Stimulated activated naive B cell treated with anti-CD40 and anti-IgM and Interleukin-4, amounts not matched to agents 10 μg/mL and 1 μg/mL and 100 μg/mL, for 72 hours (primary cell): Measurements from ENCODE around the gene SMOC2.
A peak's percentile ranks its signal among the peaks of the same experiment; 100 is the strongest.
"Not testable (repeated sequence)": the region's sequence is repeated elsewhere in the genome, so short reads cannot be mapped to it uniquely, and the experiment has no call there.

Experiments used
- ATAC-seq, 2 donors: fragments of 150-1000 bp; cut with Tn5 transposase; replicated peaks; 2 replicates each; pipeline ENCODE4 v1.10.0; 2021; ENCODE audit warnings: moderate library complexity in 1 of 2
- DNase-seq: peaks from one replicate; pipeline ENCODE4 v3.0.0; 2021
- H3K27ac Mint-ChIP-seq: one replicate; pipeline ENCODE4 v1.8.0; 2022; ENCODE audit warnings: mild to moderate bottlenecking, mixed read lengths
- H3K27me3 Mint-ChIP-seq, 2 donors: one replicate each; pipeline ENCODE4 v1.8.0; 2022; ENCODE audit warnings: mixed read lengths in 2 of 2
- H3K36me3 Mint-ChIP-seq, 2 donors: one replicate each; pipeline ENCODE4 v1.8.0; 2022; ENCODE audit warnings: mixed read lengths in 2 of 2, mild to moderate bottlenecking in 1 of 2
- H3K4me1 Mint-ChIP-seq, 2 donors: one replicate each; pipeline ENCODE4 v1.8.0; 2022; ENCODE audit warnings: mixed read lengths in 2 of 2, mild to moderate bottlenecking in 1 of 2
- H3K4me3 Mint-ChIP-seq, 2 donors: one replicate each; pipeline ENCODE4 v1.8.0; 2022; ENCODE audit warnings: mild to moderate bottlenecking in 2 of 2, mixed read lengths in 2 of 2, moderate library complexity in 1 of 2
- H3K9me3 Mint-ChIP-seq, 2 donors: one replicate each; pipeline ENCODE4 v1.8.0; 2022; ENCODE audit warnings: mixed read lengths in 2 of 2, mild to moderate bottlenecking in 1 of 2

Gene SMOC2

DNA sequence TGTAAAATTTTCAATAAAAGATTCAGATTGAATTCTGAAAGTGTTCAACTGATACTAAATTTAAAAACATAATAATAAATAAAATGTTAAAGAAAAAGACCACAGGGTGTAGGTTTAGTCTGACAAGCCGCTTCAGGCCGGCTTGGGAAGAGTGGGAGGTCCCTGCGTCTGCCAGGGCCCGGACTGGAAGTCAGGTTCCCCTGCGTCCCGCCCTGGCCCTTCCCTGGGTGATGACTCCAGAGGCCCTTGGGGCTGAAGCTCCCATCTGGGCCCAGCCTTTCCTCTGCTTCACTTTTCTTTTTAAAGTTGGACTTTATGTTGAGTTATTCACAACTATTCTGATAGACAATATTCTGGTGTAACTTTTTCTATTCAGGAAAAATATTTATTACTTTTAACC lies 93.3 kb downstream of the SMOC2 start:
- Mint-ChIP-seq H3K4me3 (no peak overlapping the region), H3K27me3 (peaks cover 6 to 7% of the 10 kb centered on the region in 2 donors), H3K9me3 (no peaks in the 10 kb centered on the region), H3K36me3 (no peaks in the 10 kb centered on the region), H3K4me1 (no peaks in the 10 kb centered on the region), H3K27ac (no peak overlapping the region)
- DNase-seq (no peak), ATAC-seq (no peak)

DNA sequence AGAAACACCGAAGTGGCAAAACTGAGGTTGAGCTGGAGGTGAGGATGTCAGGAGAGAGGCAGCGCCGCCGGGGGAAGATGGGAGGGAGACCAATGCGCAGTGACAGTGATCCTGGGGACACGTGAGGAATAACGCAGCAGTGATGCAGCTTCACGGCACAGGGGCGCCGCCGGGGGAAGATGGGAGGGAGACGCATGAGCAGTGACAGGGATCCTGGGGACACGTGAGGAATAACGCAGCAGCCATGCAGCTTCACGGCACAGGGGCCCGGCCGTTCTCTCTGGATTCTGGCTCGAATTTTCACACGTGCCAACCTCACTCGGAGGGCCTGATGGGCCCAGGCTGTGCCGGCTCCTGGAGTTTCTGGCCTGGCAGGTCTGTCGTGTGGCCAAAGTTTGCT lies 94.7 kb downstream of the SMOC2 start:
- H3K27ac Mint-ChIP-seq, result no peak overlapping the region
- H3K4me3 Mint-ChIP-seq, result no peak overlapping the region
- no peaks in the 10 kb centered on the region for H3K9me3 Mint-ChIP-seq
- H3K4me1 Mint-ChIP-seq, result no peaks in the 10 kb centered on the region
- no peaks in the 10 kb centered on the region for H3K36me3 Mint-ChIP-seq
- DNase-seq (no peak), ATAC-seq (no peak)
- peaks cover 11 to 14% of the 10 kb centered on the region in 2 donors for H3K27me3 Mint-ChIP-seq

DNA sequence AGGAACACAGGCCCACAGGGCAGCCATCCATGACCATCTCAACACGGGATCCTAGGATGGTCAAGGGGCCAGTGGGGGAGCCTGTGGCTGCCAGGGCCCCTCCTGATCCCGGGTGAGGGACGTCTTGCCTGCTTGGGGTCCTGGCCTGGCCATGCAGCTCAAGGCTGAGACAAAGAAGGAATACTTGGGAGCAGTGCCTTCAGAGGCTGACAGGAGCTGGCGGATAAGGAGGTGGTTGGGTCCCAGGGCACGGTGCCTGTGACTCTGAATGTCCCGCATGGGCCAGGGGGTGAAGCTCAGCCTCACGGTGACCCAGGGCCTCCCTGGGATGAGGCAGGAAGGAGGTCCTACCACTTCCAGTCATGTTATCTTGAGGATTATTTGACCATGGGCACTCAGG lies 95.2 kb downstream of the SMOC2 start:
- Mint-ChIP-seq H3K4me1 (no peaks in the 10 kb centered on the region), H3K4me3 (no peak overlapping the region), H3K27ac (no peak overlapping the region), H3K36me3 (no peaks in the 10 kb centered on the region), H3K9me3 (no peaks in the 10 kb centered on the region), H3K27me3 (peaks cover 14 to 16% of the 10 kb centered on the region in 2 donors)
- ATAC-seq (no peak), DNase-seq (no peak)

DNA sequence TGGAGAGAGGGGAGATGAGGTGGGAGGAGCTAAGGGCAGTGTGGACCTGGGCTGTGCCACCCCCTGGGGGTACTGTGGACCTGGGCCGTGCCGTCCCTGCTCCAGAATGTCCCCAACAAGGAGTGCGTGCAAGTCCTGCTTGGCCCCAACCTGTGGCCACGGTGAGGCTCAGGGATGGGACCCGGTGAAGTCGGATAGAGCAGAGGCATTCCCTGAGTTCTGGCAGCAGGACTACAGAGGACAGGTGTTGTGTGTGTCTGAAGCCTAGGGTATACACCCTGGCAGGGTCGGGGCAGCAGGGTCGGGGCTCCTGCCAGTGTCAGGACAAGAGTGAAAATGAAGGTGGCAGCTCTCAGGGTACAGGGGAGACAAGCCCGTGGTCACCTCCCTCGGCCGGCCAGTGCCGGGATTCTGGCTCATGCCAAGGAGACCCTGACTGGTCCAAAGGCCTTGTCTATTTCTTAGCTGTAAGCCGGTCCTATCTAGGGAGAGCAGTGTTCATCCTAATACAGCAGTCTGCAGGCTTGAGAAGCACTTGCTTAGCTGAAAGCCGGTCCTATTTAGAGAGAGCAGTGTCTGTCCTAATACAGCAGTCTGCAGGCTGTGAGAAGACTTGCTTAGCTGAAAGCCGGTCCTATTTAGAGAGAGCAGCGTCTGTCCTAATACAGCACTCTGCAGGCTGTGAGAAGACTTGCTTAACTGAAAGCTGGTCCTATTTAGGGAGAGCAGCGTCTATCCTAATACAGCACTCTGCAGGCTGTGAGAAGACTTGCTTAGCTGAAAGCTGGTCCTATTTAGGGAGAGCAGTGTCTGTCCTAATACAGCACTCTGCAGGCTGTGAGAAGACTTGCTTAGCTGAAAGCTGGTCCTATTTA lies 95.9 kb downstream of the SMOC2 start:
- peaks cover 14 to 18% of the 10 kb centered on the region in 2 donors for H3K27me3 Mint-ChIP-seq
- no peaks in the 10 kb centered on the region for H3K36me3 Mint-ChIP-seq
- H3K4me1 Mint-ChIP-seq, result no peaks in the 10 kb centered on the region
- H3K27ac Mint-ChIP-seq, result no peak overlapping the region
- peak in 1 of 2 donors; percentile 19 for ATAC-seq
- H3K4me3 Mint-ChIP-seq, result no peak overlapping the region
- DNase-seq, result no peak
- no peaks in the 10 kb centered on the region for H3K9me3 Mint-ChIP-seq

DNA sequence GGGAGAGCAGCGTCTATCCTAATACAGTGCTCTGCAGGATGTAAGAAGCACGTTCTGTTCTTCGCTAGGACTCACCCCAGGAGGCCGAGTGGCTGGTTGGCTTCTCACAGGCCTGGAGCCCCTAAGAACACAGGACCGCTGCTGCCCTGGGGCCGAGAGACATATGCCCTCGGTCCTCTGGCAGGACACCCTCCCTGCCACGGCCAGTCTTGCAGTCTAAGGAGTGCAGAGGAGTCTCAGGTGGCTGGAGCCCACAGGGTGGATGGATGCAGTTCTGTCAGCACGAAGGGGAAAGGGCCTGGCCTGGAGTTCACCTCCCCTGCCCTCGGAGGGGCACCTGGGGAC lies 96.5 kb downstream of the SMOC2 start:
- DNase-seq, result no peak
- Mint-ChIP-seq H3K4me3 (no peak overlapping the region), H3K9me3 (no peaks in the 10 kb centered on the region), H3K4me1 (no peaks in the 10 kb centered on the region), H3K27ac (no peak overlapping the region), H3K36me3 (no peaks in the 10 kb centered on the region), H3K27me3 (peaks cover 14 to 18% of the 10 kb centered on the region in 2 donors)
- ATAC-seq, result no peak

DNA sequence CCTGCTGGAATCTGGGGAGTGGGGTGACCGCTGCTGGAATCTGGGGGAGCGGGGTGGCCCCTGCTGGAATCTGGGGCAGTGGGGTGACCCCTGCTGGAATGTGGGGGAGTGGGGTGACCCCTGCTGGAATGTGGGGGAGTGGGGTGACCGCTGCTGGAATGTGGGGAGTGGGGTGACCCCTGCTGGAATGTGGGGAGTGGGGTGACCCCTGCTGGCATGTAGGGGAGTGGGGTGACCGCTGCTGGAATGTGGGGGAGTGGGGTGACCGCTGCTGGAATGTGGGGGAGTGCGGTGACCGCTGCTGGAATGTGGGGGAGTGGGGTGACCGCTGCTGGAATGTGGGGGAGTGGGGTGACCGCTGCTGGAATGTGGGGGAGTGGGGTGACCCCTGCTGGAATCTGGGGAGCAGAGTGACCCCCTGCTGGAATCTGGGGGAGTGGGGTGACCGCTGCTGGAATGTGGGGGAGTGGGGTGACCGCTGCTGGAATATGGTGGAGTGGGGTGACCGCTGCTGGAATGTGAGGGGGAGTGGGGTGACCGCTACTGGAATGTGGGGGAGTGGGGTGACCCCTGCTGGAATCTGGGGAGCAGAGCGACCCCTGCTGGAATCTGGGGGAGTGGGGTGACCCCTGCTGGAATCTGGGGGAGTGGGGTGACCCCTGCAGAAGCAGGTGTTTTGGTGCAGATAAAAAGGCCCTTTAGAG lies 97.4 kb downstream of the SMOC2 start:
- not testable (repeated sequence) for H3K36me3 Mint-ChIP-seq, H3K4me1 Mint-ChIP-seq, H3K27ac Mint-ChIP-seq, H3K4me3 Mint-ChIP-seq, ATAC-seq, H3K9me3 Mint-ChIP-seq, DNase-seq
- H3K27me3 Mint-ChIP-seq, result peaks cover 14 to 18% of the 10 kb centered on the region in 2 donors

DNA sequence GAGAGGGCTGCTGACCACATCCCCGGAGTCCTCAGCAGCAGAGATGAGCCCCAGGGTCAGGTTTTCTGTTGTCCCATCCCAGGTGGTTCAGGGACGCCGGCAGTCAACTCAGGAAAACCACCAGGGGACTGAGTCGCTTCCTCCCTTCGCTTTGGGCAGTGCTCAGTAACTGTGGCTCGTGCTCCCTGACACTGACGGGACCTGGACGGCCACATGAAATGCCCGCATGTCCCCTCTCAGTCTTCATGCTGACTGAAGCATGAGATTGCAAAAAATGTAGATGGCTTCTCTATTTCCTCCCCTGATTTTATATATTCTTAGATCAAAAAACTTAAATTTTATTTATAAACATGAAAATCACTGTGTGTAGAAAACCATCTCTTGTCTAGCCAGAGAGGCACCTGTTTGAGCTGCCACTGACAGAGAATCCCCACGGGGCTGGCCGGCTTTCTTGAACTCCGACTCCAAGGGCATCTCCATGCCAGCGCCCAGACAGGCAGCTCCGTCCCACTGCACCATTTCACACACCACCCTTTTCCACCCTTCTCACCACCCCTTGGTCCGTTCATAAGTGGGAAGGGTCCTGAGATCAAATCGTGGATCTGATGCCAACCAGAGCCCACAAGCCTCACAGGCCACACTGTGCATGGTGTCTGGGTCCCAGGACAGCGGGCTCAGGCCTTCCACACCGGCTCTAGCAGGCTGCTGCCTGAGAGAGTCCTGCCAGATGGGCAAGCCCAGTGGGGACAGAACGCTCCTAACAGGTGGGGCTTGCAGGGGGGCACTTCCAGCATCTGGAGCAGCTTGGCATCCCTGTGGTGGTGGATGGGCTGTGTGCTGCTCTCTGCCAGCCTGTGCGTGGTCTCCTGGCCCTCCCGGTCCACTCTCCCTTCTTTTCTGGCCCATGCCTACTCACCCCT lies 98.2 kb downstream of the SMOC2 start:
- DNase-seq, result no peak
- ATAC-seq, result no peak
- peaks cover 14 to 18% of the 10 kb centered on the region in 2 donors for H3K27me3 Mint-ChIP-seq
- no peaks in the 10 kb centered on the region for H3K36me3 Mint-ChIP-seq
- no peak overlapping the region for H3K27ac Mint-ChIP-seq
- H3K4me1 Mint-ChIP-seq, result no peaks in the 10 kb centered on the region
- H3K9me3 Mint-ChIP-seq, result no peaks in the 10 kb centered on the region
- H3K4me3 Mint-ChIP-seq, result no peak overlapping the region

DNA sequence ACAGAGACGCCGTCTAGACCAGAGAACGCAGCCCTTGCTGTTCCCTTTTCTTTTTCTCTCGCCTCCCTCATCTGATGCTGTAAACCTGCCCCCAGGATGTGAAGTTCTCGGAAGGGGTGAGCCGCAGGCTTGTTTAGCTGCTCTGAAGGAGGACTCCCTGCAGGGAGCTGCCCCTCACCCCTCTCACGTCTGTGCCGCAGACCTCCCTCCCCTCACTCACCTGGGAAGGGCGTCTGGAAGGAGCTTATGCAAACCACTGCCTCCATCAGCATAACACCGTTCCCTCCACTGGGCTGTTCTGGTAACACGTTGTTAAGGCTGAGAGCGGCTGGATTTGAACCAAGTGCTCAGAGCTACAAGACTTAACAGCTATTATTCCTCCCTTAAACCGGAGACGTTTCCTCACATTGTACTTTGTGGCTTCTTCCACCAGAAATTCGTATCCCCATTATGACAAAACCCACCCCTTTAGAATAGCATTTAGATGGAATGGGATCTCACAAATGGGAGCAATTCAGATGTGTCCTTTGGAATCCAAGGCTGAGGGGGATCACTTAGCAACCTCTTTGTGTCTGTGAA lies 99.8 kb downstream of the SMOC2 start:
- Mint-ChIP-seq H3K4me3 (no peak overlapping the region), H3K27ac (no peak overlapping the region), H3K27me3 (peaks cover 14 to 18% of the 10 kb centered on the region in 2 donors), H3K4me1 (no peaks in the 10 kb centered on the region), H3K9me3 (no peaks in the 10 kb centered on the region), H3K36me3 (no peaks in the 10 kb centered on the region)
- ATAC-seq (no peak), DNase-seq (no peak)

DNA sequence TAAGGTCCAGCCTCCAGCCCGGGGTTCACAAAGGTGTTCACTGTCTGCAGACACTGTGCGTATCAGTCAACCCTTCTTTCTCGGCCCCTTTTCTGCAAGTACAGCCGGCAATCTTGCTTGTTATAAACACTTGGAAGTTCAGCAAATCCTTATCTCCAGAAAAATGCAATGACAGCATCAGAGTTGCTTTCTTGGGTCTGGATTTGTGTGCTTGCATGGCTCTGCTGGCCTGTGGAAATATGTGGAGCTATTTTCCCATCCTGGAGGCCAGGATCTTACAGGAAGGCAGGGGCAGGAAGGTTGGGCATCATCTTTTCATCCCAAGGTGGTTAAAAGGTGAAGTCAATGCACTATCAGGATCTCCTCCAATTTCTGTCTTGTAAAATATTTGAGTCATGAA lies 100.3 kb downstream of the SMOC2 start:
- H3K4me3 Mint-ChIP-seq, result no peak overlapping the region
- ATAC-seq (no peak), DNase-seq (no peak)
- no peak overlapping the region for H3K27ac Mint-ChIP-seq
- H3K4me1 Mint-ChIP-seq, result no peaks in the 10 kb centered on the region
- no peaks in the 10 kb centered on the region for H3K36me3 Mint-ChIP-seq
- H3K9me3 Mint-ChIP-seq, result no peaks in the 10 kb centered on the region
- peaks cover 14 to 18% of the 10 kb centered on the region in 2 donors for H3K27me3 Mint-ChIP-seq

DNA sequence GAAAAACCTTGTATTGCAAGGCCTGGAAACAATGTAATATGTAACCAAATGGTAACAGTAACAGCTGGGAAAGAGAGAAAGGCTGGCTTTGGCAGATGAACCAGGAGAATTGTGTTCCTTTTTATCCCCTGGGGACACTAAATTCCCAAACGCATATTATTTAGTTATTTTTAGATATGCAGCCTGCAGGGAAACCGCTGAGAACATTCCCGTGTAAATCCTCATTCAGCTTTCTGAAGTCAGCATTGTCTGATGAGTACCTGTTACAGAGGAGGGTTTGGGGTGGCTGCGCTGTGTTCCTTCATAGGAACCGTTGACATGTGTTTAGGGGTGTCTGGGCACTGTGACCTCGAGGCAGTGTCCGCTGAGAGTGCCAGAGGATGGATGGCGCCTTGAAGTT lies 101.3 kb downstream of the SMOC2 start:
- no peak for DNase-seq
- no peak overlapping the region for H3K4me3 Mint-ChIP-seq

DNA sequence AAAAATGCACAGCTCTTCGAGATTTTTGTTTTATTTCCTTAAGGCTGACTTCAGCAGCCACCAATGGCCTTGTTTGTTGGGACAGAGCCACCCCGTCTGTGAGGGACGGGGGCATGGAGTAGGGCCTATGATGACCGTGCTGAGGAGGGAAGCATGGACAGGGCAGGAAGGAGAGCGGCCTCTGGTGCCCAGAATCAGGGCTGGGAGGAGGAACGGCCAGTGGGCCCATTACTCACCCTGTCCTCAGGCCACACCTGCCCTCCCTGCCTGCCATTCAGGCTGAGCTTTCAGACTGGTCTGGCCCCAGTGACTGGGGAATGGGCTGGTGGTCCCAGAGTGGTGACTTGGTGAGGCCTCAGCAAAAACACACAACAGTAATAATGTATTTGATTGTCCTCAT lies 104.4 kb downstream of the SMOC2 start:
- ATAC-seq (no peak), DNase-seq (no peak)
- Mint-ChIP-seq H3K36me3 (no peaks in the 10 kb centered on the region), H3K27ac (no peak overlapping the region), H3K9me3 (peaks cover 0 to 2% of the 10 kb centered on the region in 2 donors), H3K27me3 (peaks cover 0 to 10% of the 10 kb centered on the region in 2 donors), H3K4me3 (no peak overlapping the region), H3K4me1 (no peaks in the 10 kb centered on the region)

More for the DNA sequence above, 101.3 kb downstream of the SMOC2 start:
- H3K27ac Mint-ChIP-seq, result no peak overlapping the region
- no peaks in the 10 kb centered on the region for H3K9me3 Mint-ChIP-seq
- no peaks in the 10 kb centered on the region for H3K36me3 Mint-ChIP-seq
- H3K4me1 Mint-ChIP-seq, result no peaks in the 10 kb centered on the region
- no peak for ATAC-seq
- H3K27me3 Mint-ChIP-seq, result peaks cover 14 to 18% of the 10 kb centered on the region in 2 donors

DNA sequence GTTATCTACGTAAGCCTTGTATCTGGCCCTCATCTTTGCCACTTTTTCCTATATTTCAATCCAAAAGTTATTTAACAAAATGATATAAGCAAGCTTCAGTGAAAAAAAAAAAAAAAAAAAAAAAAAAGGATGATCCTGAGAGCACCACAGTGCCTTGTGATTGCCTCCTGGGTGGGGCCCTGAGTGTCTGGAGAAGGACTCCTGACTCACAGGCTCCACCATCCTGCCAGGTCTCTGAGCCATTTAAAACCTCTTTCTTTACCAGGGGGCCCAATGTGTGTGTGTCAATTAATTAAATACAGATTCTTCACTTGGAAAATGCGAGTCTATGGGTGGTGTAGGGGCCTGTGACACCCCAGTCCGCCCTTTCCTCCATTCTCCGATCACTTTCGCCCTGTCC lies 105.2 kb downstream of the SMOC2 start:
- ATAC-seq, result no peak
- H3K27me3 Mint-ChIP-seq, result peaks cover 0 to 2% of the 10 kb centered on the region in 2 donors

DNA sequence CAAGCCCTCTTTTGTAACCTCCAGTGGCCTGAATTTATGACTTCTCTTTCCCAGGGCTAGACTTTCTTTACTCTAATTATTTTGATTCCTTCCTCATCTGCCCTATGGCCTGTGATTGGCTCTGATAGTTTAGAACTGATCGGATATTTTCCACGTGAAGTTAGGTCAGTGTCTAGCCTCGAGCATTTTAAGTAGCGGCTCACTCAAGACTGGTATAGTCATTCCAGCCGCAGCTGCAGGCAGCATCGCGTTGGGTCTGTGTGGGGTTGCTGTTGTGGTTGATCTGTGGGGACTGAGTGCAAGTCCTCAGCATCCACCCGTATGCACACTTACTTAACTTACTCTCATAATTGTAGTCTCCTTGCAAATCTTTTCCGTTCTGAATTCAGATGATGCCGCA lies 105.7 kb downstream of the SMOC2 start:
- ATAC-seq, result no peak
- Mint-ChIP-seq H3K36me3 (no peaks in the 10 kb centered on the region), H3K27ac (no peak overlapping the region), H3K9me3 (peaks cover 0 to 3% of the 10 kb centered on the region in 2 donors), H3K4me1 (no peaks in the 10 kb centered on the region), H3K4me3 (no peak overlapping the region), H3K27me3 (no peaks in the 10 kb centered on the region)
- DNase-seq, result no peak

More for the DNA sequence above, 105.2 kb downstream of the SMOC2 start:
- no peaks in the 10 kb centered on the region for H3K4me1 Mint-ChIP-seq
- H3K9me3 Mint-ChIP-seq, result peaks cover 0 to 3% of the 10 kb centered on the region in 2 donors
- DNase-seq, result no peak
- H3K27ac Mint-ChIP-seq, result no peak overlapping the region
- no peak overlapping the region for H3K4me3 Mint-ChIP-seq
- H3K36me3 Mint-ChIP-seq, result no peaks in the 10 kb centered on the region

DNA sequence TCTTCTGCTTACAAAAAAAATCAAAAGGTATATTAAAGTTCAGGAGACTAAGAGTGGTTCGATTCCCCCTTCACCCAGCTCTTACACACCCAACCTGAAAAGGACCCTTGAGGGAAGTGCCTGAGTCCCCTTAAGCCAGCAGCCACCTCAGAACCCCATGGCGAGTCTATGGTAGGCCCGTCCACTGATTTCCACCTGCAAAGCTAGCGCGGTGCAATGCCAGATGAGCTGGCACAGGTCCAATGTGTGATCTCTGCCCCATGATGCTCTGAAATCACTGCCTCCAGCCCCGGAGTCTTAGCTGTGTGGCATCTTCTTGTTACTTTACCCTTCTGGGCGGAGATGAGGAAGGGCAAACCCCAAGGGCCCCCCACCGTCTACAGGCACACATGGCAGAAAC lies 109.3 kb downstream of the SMOC2 start:
- Mint-ChIP-seq H3K27me3 (no peaks in the 10 kb centered on the region), H3K27ac (no peak overlapping the region), H3K4me1 (no peaks in the 10 kb centered on the region), H3K9me3 (peaks cover 4% of the 10 kb centered on the region in 2 donors), H3K36me3 (no peaks in the 10 kb centered on the region), H3K4me3 (no peak overlapping the region)
- DNase-seq (no peak), ATAC-seq (no peak)
